Measurements from ENCODE around the gene PRADC1.

The PRADC1 gene

GRCh38 chr2:73258186-73258912, 25.3 kb upstream of the PRADC1 start:
- DNase-seq, result no peak

DNA sequence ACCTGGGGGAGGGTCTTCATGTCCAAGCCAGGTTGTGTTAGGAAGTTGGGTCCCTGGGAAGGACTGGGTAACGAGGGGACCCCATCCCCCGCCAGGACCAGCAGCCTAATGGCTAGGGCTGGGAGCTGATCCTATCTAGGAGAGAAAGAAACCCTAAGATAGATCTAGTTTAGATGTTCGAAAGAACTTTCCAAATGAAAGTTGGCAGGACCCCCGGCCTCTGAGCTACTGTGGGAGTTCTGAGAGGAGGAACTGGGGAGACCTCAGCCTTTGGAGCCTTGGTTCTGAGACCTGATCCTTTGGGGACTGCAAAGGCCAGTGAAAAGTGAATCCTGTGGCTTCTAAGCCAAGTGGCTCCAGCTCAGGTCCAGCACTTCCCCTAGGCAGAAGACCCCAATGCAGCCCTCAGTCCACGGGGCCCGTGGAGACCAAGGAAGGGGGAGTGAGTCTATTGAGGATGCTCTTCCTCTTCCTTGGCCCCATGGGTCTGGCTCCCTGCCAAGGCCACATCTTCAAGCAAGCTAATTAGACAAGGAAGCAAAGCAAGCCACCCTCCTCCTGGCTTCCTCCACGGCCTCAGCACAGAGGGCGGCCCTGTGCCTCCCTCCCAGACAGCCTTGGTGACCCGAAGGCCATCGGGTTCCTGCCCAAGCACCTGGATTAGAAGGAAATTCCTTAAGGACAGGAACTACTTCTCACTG, 24.5 kb upstream of the PRADC1 start:
- DNase-seq, result peak; percentile 23

GRCh38 chr2:73257021-73257420, 24.0 kb upstream of the PRADC1 start:
- DNase-seq, result no peak

DNA sequence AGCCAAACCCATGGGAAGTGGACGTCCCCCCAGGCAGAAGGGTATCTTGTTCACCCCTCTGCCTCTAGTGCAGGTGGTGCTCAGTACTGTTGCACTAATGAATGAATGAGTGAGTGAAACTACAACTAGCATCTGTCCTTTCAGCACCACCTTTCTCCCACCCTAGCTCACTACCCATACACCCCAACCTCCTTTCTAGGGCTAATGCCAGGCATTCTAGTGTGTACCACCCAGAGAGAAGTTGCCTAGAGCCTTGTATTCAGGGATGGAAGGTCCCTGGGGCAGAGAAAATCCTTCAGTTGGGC, 23.5 kb upstream of the PRADC1 start:
- DNase-seq, result no peak

DNA sequence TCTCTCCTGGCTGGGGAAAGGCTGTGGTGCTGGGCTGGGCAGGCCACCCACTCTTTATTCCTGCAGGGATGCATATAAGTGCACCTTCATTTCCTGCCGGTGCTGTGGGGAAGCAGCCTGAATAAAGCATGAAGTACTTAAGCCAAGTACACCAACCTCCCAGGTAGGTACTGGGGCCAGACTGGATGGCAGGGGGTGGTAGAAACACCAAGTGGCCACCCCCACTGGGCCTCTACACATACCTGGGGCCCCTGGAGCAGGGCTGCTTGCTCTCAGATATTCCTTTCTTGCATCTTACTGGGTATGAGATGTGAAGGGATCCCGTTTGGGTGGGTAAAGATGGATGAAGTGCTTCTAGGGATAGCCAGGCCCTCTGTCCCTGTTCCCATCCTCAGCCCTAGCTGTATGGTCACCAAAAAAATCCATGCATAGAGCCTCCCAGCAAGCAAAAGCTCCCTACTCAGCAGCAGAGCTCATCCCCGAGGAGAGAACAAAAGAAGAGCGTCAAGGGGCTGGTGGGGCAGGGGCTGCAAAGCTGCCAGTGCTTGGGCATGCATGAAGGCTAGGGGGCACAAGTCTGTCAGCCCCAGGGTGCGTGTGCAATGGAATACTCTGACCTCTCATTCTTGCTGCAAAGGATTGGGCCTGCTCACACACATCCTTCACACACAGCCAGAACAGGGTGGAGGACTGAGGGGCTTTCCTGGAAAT, 23.0 kb upstream of the PRADC1 start:
- DNase-seq, result no peak

DNA sequence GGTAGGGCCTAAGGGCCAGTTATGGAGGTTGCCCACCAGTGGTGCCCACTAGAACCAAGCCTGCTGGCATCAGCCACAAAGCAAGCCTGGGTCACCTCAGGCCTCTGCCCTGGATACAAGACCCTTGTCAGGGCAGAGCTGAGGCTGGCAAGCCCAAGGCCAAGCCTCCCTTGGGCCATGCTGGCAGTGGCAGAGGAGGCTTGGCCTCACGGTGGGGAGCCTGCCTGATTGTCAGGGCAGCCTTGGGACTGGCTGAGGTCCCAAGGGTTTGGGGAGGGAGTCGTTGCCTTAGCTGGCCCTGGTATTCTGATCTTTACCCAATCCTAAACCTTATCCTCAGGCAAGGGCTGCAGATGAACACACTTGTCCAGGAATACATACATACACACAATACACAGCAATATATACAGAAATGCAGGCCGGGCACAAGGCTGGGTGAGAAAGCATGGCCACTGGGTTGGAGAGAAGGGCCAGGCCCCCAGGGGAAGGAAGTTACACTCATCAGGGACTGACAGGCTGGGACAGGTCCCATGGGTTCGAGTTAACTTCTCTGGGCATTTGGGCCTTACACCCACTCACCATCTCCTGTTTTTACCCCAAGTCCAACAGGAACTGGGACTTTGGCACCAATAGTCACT, 22.1 kb upstream of the PRADC1 start:
- DNase-seq, result no peak

DNA sequence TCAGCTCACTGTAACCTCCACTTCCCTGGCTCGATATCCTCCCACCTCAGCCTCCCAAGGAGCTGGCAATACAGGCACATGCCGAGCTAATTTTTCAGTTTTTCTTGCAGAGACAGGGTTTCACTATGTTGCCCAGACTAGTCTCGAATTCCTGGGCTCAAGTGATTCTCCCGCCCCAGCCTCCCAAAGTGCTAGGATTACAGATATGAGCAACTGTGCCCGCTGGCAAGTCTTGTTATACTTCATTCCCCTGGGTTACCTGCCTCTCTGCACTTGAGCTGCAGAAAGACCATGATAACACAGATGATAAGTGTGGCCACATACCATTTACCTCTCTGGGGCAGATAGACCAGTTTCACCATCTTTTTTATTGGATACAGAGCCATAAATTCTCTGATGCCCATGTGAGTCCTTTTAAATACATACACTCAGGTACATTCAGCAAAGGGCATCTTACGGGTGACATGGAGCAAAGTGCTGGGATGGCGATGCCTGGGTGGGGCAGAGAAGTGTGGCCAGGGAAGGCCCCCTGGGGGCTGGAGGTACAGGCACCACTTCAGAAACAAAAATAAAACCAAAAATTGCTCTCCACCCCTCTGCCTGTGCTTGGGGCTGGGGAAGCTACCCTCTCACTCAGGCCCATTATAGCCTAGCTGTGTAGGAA, 21.4 kb upstream of the PRADC1 start:
- DNase-seq, result no peak

DNA sequence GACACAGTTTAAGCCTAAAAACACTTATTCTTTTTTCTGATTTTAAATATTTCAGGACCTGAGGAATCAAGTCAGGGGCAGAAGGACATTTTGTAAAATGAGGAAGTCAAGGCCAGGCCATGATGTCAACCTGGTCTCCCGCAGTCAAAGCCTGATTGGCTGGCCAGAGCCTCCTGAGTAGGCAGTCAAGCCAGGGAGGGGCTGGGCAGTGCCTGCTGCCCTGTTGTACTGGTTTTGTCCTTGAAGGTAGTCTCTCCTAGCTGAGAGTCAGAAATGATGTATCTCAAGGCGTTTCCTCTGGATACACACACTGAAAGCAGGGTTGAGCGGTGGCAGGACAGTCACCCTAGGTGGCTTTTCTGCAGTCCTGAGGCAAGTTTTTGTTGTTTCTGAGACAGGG, 20.9 kb upstream of the PRADC1 start:
- peak; percentile 31 for DNase-seq

GRCh38 chr2:73253400-73253799, 20.4 kb upstream of the PRADC1 start:
- DNase-seq, result no peak

DNA sequence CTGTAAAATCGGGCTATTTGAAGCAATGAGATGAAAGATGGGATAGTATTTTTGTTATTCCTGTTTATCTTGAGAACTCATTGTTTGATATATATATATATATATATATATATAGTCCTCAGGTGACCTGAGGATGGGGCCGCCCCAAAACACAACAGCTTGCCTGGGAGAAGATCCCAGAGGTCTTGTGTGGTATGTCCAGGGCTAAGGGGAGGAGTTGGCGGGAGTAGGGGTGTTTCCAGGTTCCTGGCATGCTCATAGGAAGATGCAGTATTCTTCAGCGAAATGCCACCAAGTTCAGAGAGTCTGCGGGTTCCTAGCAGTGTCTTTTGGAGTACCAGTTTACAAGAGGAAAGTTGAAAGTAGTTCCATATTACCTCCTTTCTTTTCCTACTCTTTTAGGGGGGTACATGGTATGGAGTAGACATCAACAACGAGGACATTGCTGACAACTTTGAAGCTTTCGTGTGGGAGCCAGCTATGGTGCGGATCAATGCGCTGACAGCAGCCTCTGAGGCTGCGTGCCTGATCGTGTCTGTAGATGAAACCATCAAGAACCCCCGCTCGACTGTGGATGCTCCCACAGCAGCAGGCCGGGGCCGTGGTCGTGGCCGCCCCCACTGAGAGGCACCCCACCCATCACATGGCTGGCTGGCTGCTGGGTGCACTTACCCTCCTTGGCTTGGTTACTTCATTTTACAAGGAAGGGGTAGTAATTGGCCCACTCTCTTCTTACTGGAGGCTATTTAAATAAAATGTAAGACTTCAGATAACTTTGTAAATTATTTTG, 19.4 kb upstream of the PRADC1 start:
- no peak for DNase-seq

- DNase-seq, result no peak
Observed at GRCh38 chr2:73250872-73251846, 18.1 kb upstream of the PRADC1 start.

DNA sequence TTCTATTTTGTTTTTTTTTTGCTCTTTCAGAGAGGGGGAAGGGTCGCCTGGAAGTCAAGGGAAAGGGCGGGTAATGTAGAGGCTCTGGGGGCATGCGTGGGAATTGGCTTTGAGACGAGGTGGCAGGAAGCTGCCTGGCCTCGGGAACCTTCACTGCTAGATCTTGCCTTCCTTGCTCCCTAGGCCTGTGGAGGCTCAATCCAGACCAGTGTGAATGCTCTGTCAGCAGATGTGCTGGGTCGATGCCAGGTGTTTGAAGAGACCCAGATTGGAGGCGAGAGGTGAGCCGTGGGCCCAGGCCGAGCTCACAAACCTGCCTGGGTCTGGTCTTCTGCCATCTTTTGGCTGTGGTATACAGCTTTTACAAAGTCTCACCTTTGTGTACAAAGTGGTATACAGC, 16.6 kb upstream of the PRADC1 start:
- DNase-seq, result no peak

DNA sequence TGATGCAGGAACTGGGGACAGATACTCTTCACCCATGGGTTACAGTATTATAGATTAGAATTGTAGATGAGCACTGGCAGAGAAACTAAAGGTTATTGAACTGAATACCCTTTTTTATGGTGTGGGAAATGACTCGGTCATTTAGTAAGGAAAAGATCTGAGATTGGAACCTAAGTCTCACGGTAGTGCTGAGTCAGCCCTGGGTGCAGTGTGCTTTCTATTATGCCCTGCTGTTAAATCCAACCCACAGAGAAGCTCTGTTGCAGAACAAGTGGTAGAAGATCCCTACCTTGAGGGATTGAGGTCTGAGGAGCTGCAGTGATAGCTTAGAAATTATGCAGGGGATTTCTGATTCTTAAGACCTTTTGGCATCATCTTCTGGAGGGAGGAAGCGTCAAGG, 13.8 kb upstream of the PRADC1 start:
- no peak for DNase-seq

GRCh38 chr2:73244580-73244979, 11.5 kb upstream of the PRADC1 start:
- DNase-seq, result no peak

DNA sequence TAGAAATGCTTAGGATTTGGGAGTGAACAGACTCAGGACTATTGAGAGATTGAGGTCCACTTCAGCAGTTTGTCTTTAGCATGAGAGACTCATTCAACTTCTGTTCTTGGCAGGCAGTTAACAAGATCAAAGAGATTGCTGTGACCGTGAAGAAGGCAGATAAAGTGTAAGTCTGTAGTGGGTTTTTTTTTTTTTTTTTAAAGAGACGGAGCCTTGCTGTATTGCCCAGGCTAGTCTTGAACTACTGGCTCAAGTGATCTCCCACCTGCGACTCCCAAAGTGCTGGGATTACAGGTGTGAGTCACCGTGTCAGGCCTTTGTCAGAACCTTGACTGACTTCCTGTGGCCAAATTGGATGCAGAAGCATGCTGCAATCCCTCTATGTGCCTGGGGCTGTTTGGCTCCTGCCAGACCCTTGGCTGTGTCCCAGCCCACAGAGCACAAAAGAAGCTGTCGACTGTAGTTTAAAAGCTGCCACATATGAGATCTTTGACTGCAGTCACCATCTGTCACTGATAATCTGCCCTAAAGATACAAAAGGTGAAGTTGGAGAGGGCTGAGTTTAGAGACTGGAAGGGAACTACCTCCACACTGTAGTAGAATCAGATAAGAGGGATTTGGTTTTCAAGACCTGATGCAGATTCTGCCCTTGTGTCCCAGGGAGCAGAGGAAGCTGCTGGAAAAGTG, 11.0 kb upstream of the PRADC1 start:
- DNase-seq, result no peak

DNA sequence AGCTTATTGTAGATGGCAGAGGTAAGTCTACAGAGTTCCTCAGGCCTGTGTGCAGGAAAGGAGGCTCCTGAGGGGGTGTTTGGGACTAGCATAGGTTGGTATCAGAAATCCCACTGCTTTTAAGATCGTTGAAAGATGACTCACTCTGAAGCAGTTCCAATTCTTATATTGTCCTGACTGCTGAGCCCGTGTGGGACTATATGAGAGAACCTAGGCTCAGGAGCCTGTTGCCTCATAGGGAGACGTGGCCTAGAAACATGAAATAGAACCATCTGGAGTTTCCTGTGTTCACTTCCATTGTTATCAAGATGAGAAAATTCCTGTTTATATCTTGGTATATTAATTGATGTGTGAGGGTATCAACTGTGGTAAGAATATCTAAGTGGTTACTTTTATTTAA, 6.7 kb upstream of the PRADC1 start:
- DNase-seq, result no peak

DNA sequence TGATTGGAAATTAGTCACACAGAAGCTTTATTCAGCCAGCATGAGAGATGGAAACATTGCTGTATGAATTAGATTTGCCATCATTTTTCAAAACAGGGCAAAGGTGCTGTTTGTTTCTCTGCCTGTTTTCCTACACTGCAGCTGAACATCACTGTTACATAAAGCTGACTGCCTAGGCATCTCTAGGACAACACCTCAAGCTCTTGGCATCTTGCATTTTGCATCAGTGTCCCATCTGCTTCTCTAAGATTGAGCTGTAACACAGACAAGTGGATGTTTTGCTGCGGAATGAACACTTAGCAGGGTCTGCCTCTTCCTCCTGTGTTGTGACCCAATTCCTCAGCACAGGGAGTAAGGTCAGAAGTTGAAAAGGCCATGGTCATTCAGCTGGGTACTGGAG, 5.9 kb upstream of the PRADC1 start:
- no peak for DNase-seq

DNA sequence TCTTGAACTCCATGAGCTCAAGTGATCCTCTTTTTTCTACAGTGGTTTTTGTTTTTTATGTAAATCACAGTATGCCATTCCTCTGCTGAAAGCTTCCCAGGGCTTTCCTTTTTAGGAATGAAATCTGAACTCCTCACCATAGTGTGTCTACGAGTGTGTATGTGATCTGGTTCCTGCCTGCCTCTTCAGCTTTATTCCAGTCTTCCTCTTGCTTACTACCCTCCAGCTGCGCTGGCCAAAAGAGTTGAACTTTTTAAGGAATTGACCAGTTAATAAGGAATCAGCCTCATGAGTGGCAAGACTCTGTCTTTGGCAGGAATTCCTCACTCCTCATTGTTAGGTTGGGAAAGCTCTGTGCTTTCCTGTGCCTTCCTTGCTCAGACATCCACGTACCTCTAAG, 5.1 kb upstream of the PRADC1 start:
- DNase-seq, result no peak

DNA sequence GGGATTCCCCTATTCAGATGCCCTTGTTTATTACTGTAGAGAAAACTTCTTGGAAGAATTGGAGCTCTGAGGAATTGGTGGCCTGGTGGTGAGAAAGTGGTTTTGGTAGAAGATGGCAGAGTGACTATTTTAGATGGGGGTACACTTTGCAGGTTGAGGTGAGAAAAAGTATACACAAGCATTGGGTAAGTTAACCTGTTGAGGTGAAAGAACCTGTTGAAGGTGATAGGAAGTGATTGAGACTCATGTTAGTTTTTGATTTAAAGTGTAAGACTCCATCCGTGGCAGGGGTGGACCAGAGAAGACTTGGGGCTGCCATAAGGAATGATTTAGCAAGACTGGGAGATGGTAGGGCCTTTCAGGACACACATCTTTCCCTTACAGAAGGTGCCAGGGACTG, 4.1 kb upstream of the PRADC1 start:
- no peak for DNase-seq

- DNase-seq, result no peak
Observed at GRCh38 chr2:73235315-73236028, 2.4 kb upstream of the PRADC1 start.

Data from CD4-positive, alpha-beta T cell treated with Interferon gamma for 1 hour (primary cell).